Nephron (organoid): ENCODE measurements around the gene CD36.

ENCODE experiments used
- H3K27ac Mint-ChIP-seq, 3 experiments: 2 replicates each; pipeline ENCODE4 v1.8.0; 2020; ENCODE audit warnings: mixed read lengths in 3 of 3, mild to moderate bottlenecking in 2 of 3, moderate library complexity in 1 of 3
- H3K27me3 Mint-ChIP-seq: 2 replicates; pipeline ENCODE4 v1.8.0; 2021; ENCODE audit warnings: low read depth, mild to moderate bottlenecking, moderate library complexity, mixed read lengths
- H3K36me3 Mint-ChIP-seq: 2 replicates; pipeline ENCODE4 v1.8.0; 2020; ENCODE audit warnings: low read depth, mixed read lengths
- H3K4me1 Mint-ChIP-seq: 2 replicates; pipeline ENCODE4 v1.8.0; 2020; ENCODE audit warnings: mixed read lengths
- H3K4me3 Mint-ChIP-seq, 3 experiments: 2 replicates each; pipeline ENCODE4 v1.8.0; 2020; ENCODE audit warnings: mild to moderate bottlenecking in 3 of 3, mixed read lengths in 3 of 3, moderate library complexity in 2 of 3
- H3K9me3 Mint-ChIP-seq: 2 replicates; pipeline ENCODE4 v1.8.0; 2020; ENCODE audit warnings: mixed read lengths
- CTCF ChIP-seq, 3 experiments: fragments of 200-600 bp; sonication (generic); IDR thresholded peaks; one replicate each; pipeline ENCODE4 v1.5.0; 2021; ENCODE audit warnings: antibody characterized with exemption in 3 of 3; ENCODE audit not compliant: unreplicated experiment in 3 of 3

Gene CD36

DNA sequence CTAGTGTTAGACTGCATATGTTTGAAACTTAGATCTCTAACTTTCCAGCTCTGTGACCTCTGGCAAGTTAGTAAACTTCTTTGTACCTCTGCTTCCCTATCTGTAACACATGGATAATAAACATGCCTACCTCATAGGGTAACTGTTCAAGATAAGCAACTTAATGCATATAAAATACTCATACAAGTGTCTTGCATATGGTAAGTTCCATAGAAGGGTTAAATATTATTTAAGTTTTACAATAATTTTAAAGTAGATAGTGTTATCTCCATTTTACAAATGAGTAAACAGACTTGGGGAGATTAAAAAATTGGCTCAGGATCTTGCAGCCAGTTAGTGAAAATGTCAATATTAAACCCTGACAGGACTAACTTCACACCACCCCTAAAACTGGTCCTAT, 30.1 kb upstream of the CD36 start:
- TF ChIP-seq CTCF (IDR thresholded peaks at IDR 0.05; ENCODE audit: unreplicated experiment in 3 of 3), result no peak
- Mint-ChIP-seq H3K4me1 (peaks cover 30% of the 10 kb centered on the region), H3K9me3 (no peaks in the 10 kb centered on the region), H3K4me3 (no peak overlapping the region), H3K27ac (no peak overlapping the region), H3K27me3 (no peaks in the 10 kb centered on the region), H3K36me3 (no peaks in the 10 kb centered on the region)

GRCh38 chr7:80609751-80610150, 28.7 kb upstream of the CD36 start:
- Mint-ChIP-seq H3K27me3 (no peaks in the 10 kb centered on the region), H3K27ac (peak overlapping the region in 2 of 3 experiments; percentile 6 to 16), H3K36me3 (no peaks in the 10 kb centered on the region), H3K4me1 (peaks cover 34% of the 10 kb centered on the region), H3K9me3 (no peaks in the 10 kb centered on the region), H3K4me3 (no peak overlapping the region)
- no peak for TF ChIP-seq CTCF (IDR thresholded peaks at IDR 0.05; ENCODE audit: unreplicated experiment in 3 of 3)

DNA sequence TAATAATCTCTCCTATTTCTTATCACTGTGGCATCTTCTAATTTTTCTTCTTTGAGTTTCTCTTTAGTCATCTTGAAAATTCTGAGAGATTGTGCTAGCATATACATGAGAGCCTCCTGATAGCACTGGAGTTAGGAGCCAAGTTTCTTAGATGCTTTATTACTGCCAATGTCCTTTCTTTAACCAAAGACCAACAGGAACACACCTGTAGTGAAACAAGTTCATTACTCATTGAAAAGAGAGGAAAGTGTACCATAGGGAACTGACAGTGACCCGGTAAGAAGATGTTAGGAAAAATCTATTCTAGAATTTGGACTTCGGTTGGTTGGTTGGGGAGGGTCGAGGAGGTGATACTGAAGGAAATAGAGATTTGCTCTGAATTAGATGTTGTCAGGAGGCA, 27.1 kb upstream of the CD36 start:
- no peak overlapping the region for H3K4me3 Mint-ChIP-seq
- no peaks in the 10 kb centered on the region for H3K9me3 Mint-ChIP-seq
- no peaks in the 10 kb centered on the region for H3K27me3 Mint-ChIP-seq
- peaks cover 41% of the 10 kb centered on the region for H3K4me1 Mint-ChIP-seq
- H3K36me3 Mint-ChIP-seq, result no peaks in the 10 kb centered on the region
- TF ChIP-seq CTCF (IDR thresholded peaks at IDR 0.05; ENCODE audit: unreplicated experiment in 3 of 3), result no peak
- peak overlapping the region in 2 of 3 experiments; percentile 6 to 45 for H3K27ac Mint-ChIP-seq

GRCh38 chr7:80611779-80612178, 26.7 kb upstream of the CD36 start:
- no peaks in the 10 kb centered on the region for H3K9me3 Mint-ChIP-seq
- H3K4me1 Mint-ChIP-seq, result peaks cover 41% of the 10 kb centered on the region
- no peaks in the 10 kb centered on the region for H3K27me3 Mint-ChIP-seq
- no peak overlapping the region for H3K4me3 Mint-ChIP-seq
- peak overlapping the region in 2 of 3 experiments; percentile 6 to 45 for H3K27ac Mint-ChIP-seq
- TF ChIP-seq CTCF (IDR thresholded peaks at IDR 0.05; ENCODE audit: unreplicated experiment in 3 of 3), result no peak
- no peaks in the 10 kb centered on the region for H3K36me3 Mint-ChIP-seq

GRCh38 chr7:80612880-80613279, 25.6 kb upstream of the CD36 start:
- Mint-ChIP-seq H3K4me1 (peaks cover 41% of the 10 kb centered on the region), H3K27me3 (no peaks in the 10 kb centered on the region), H3K36me3 (no peaks in the 10 kb centered on the region), H3K4me3 (no peak overlapping the region), H3K9me3 (no peaks in the 10 kb centered on the region), H3K27ac (peak overlapping the region in 1 of 3 experiments; percentile 29)
- no peak for TF ChIP-seq CTCF (IDR thresholded peaks at IDR 0.05; ENCODE audit: unreplicated experiment in 3 of 3)

DNA sequence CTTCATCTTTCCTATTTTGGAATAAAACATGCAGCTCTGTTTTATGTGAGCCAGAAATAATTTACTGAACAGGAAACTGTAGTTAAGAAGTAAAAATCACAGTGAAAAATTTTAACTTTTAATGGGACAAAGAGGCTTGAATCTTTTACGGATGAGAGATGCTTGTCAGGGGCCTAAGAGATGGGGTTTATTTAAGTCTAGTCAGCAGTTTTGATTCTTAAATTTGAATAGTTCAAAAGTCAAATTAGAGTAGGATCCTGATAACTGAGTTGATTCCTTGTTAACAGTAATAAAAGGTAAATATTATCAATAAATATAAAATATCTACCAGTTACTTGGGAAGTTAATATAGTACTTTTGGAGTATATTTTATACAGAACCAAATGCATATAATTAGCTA, 24.9 kb upstream of the CD36 start:
- H3K4me1 Mint-ChIP-seq, result peaks cover 41% of the 10 kb centered on the region
- peaks cover 5% of the 10 kb centered on the region for H3K9me3 Mint-ChIP-seq
- no peaks in the 10 kb centered on the region for H3K27me3 Mint-ChIP-seq
- H3K4me3 Mint-ChIP-seq, result no peak overlapping the region
- no peaks in the 10 kb centered on the region for H3K36me3 Mint-ChIP-seq
- no peak for TF ChIP-seq CTCF (IDR thresholded peaks at IDR 0.05; ENCODE audit: unreplicated experiment in 3 of 3)
- peak overlapping the region; percentile 29 to 33 (median 29) for H3K27ac Mint-ChIP-seq
